Large intestine (tissue), 3 donors: ENCODE results near the gene COX7A2. TPM values are rescaled to one million over a fixed set of nuclear protein-coding genes. Genes with fewer than 3 reads are reported as not detected.

Experiments used
- DNase-seq, 2 donors: peaks; one replicate each; pipeline versions ENCODE4 v3.0.0 to v3.0.0-alpha.2; 2013
- H3K27ac ChIP-seq: one replicate; pipeline ENCODE4 v1.5.1; 2013; ENCODE audit warnings: low read length
- H3K27me3 ChIP-seq: 2 replicates; pipeline ENCODE4 v1.6.1; 2013; ENCODE audit warnings: low read length; ENCODE audit not compliant: control insufficient read depth, insufficient read depth
- H3K36me3 ChIP-seq: 2 replicates; pipeline ENCODE4 v1.6.1; 2013; ENCODE audit warnings: low read length; ENCODE audit not compliant: control insufficient read depth, insufficient read depth
- H3K4me1 ChIP-seq: one replicate; pipeline ENCODE4 v1.6.1; 2013; ENCODE audit warnings: low read length; ENCODE audit not compliant: control insufficient read depth, insufficient read depth
- H3K4me3 ChIP-seq: one replicate; pipeline ENCODE4 v1.5.1; 2013; ENCODE audit warnings: low read length
- H3K9me3 ChIP-seq: one replicate; pipeline ENCODE4 v1.6.1; 2013; ENCODE audit warnings: mild to moderate bottlenecking, low read depth, low read length, moderate library complexity; ENCODE audit not compliant: control insufficient read depth
- WGBS: methylation state at CpG from one replicate; pipeline ENCODE4 v1.1.5; 2013; ENCODE audit warnings: low lambda C conversion rate; ENCODE audit not compliant: insufficient coverage; 5-methylcytosine and 5-hydroxymethylcytosine counted together
- polyA plus RNA-seq: library from polyadenylated mRNA; unstranded; fragments of 120-200 nt; gene quantifications from one replicate; pipeline ENCODE4 v1.2.1, GENCODE V29; 2013

Gene COX7A2
- polyA plus RNA-seq, 1 donor, result 241 TPM

DNA sequence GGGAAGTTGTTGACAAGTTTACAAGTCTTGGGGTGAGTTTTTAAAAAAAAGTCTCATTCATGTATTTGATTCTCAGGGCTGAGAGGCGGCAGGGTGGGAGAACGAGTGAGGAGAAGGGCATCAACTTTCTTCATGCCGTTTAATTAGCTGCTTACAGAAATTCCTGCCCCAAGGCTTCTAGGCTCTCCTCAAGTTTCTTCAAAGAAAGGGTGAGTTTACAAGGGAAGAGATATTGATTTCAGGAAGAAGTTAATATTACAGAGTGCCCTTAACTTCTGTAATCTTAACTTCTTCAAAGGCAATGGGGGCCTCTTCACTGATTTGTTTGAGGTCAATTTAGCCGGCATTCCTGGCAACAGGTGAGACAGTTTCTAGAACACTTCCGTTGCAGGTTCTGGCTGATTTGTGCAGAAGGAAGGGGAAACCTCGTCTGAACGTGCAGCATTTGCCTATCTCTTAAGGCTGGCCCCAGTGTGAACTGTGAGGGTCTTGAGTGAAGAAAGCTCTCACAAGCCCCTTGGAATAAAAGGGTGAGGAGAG is 34.3 kb downstream of the COX7A2 start:
- WGBS, result no CpG with 5 or more reads among the region's 7 CpGs
- peaks cover 7% of the 10 kb centered on the region for H3K9me3 ChIP-seq
- no peak overlapping the region for H3K4me3 ChIP-seq
- no peaks in the 10 kb centered on the region for H3K36me3 ChIP-seq
- DNase-seq, result no peak
- peaks cover 38% of the 10 kb centered on the region for H3K4me1 ChIP-seq
- H3K27ac ChIP-seq, result no peak overlapping the region
- H3K27me3 ChIP-seq, result peaks cover 46% of the 10 kb centered on the region

DNA sequence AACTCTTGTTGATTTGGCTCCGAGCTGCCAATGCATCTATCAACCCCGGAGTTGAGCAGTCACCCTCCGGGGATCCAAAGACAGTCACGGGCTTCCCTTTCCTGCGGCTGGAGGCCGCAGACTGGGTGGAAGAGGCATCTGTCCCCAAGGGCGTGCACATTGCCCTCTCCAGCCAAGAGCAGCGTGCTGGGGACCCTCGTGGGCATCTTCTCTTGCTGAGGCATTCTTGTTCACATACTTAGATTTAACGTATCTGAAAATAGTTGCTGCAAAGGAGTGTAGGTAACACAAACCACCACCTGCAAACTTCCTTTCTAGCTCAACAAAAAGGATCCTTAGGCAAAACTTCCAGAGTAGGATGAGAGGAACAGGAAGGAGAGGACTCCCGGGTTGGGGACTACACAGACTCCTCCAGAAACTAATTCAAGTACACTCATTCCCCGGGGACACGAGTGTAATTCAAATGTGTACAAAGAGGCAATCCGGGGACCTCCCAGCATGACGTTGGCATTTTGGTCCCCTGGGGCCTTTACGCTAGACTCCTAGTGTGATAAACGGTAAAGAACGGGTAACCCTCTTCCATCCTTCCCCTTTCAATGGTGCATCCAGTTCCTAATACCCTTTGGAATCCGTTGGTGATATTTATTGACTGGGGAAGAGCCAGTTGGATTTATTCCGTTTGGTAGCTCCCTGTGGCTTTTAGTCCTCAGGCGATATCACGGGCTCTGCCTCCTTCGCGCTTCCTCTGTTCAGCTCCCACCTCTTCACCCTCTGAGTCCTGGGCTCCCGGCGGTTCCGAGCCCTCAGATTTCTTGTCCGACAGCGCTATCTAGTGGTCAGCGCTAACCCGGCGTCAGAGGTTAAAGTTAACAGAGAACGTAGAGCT is 35.1 kb downstream of the COX7A2 start:
- Histone ChIP-seq H3K4me1 (peaks cover 38% of the 10 kb centered on the region), H3K27me3 (peaks cover 53% of the 10 kb centered on the region), H3K36me3 (no peaks in the 10 kb centered on the region), H3K27ac (peak overlapping the region; percentile 48), H3K9me3 (peaks cover 7% of the 10 kb centered on the region), H3K4me3 (no peak overlapping the region)
- DNase-seq, result peak; percentile 72 to 77
- 10% methylated on average over 2 of the region's 33 CpGs for WGBS

DNA sequence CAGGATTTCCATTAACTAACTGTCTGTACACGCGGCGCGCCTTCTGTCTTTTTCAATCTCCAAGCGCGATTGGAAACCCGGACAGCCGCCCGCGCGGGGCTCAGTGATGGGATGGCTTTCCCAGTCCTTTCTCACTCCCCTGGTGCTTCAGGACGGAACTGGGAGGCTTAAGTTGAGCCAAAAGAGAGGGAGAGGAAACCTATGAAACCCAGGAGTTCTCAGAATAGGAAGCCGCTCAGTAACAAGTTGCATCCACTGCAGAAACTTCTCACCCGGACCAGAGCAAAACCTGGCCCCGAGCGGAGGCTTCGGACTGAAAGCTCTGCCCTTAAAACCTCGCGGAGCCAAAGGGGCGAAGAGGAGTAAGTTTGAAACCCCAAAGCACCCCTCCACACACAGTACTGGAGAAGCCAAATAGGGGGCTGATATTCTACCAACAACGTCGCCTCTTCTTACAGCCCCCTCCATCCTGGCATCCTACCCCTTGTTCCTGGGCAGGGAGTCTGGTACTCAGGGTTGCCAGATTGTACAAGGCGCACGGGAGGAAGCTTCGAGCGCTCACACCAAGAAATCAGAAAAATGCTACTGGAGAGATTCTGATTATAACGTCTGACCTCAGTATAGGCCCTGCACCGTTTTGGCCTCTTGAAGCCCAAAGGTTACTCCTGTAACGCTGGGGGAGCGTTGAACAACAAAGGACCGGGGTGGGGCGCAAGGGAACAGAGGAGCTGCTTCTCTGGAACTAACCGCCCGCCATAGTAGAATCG is 36.8 kb downstream of the COX7A2 start:
- peak overlapping the region; percentile 81 for H3K27ac ChIP-seq
- no CpG with 5 or more reads among the region's 35 CpGs for WGBS
- H3K4me1 ChIP-seq, result peaks cover 29% of the 10 kb centered on the region
- peak overlapping the region; percentile 58 for H3K4me3 ChIP-seq
- peaks cover 65% of the 10 kb centered on the region for H3K27me3 ChIP-seq
- peaks cover 7% of the 10 kb centered on the region for H3K9me3 ChIP-seq
- no peaks in the 10 kb centered on the region for H3K36me3 ChIP-seq
- DNase-seq, result no peak

DNA sequence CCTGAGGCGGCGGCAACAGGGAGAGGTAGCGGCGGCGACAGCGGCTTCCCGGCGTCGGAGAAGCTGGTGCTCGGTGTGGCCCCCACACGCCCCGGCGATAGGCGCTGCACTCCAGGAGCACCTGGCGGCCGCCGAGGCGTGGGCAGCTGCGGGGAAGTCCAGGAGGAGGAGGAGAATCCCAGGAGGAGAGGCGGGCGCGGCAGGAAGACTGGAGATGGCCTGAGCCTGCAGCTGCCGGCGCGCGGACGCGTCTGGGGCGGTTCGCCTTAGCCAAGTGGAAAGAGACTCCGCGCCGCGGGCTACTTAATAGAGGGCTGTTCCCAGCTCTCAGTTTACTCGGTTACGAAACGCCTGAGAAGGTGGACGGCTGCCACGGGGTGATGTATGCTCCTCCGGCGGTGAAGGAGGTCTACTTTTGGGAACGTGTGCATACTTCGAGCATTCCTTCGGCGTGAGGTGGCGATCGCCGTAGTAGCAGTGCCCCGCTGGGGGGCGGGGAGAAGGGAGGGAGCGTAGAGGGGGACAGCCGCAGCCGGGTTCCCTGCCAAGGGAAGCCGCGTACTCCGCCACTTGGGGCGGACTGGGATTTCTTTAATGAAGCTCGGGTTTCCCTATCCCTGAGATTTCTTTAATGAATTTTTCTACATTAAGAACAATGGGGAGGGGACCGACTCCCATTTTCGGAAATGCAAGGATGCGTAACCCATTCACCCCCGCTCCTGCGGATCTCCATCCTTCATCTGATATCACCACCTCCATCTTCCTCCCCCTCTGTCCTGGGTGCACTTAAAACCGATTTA is 37.6 kb downstream of the COX7A2 start, which contains the start of gene COL12A1:
TSS of gene COL12A1 (minus strand) at position 278 of the 800 bp plus-strand sequence. CDS start 3,261 bp downstream, outside the sequence.
- H3K36me3 ChIP-seq, result no peaks in the 10 kb centered on the region
- H3K4me3 ChIP-seq, result peak within 1 kb of the TSS; percentile 58
- H3K27me3 ChIP-seq, result peaks cover 69% of the 10 kb centered on the region
- H3K27ac ChIP-seq, result peak within 1 kb of the TSS; percentile 81
- H3K9me3 ChIP-seq, result peaks cover 7% of the 10 kb centered on the region
- no CpG with 5 or more reads among the region's 64 CpGs for WGBS
- DNase-seq, result peak; percentile 61 to 78
- H3K4me1 ChIP-seq, result peaks cover 26% of the 10 kb centered on the region

DNA sequence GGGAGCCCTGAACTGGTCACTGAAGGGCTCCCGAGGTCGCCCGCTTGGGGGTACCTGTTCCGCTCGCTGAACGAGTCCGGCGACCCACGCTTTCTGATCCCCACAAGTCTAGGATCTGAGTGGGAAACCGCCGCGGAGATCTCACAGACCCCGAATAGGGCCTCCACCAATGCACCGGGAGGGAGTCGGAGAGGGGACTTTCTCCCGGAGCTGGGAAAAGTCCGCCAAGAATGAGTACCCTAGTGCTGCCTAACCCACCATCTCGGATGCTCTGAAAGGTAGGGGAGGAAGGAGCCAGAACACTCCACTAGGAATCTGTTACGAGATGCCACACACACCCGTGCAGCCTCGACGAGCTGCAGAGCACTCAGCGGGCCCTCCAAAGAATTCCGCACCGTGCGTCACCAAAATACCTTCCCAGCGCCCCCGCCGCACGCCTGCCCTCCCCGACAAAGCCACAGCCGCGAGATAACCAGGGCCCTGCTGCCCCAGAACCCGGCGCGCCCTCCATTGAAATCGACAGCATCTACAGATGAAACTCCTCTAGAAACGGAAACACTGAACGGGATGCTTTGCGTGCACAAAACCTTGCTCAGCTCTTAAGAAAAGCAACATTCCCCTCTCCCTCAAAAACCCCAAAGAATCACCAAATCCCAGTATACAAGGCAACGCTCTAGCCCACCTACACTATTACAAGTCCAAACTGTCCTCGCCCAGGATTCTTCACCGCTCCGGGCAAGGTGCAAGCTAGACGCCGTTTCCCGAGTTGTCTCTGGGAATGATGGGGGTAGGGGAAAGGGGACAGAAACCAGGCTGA is 38.4 kb downstream of the COX7A2 start:
- Histone ChIP-seq H3K4me1 (peaks cover 26% of the 10 kb centered on the region), H3K27me3 (peaks cover 69% of the 10 kb centered on the region), H3K36me3 (no peaks in the 10 kb centered on the region), H3K27ac (peak overlapping the region; percentile 81), H3K9me3 (peaks cover 7% of the 10 kb centered on the region), H3K4me3 (peak overlapping the region; percentile 58)
- DNase-seq, result peak in 1 of 2 donors; percentile 37
- WGBS, result 0% methylated on average over 1 of the region's 47 CpGs

DNA sequence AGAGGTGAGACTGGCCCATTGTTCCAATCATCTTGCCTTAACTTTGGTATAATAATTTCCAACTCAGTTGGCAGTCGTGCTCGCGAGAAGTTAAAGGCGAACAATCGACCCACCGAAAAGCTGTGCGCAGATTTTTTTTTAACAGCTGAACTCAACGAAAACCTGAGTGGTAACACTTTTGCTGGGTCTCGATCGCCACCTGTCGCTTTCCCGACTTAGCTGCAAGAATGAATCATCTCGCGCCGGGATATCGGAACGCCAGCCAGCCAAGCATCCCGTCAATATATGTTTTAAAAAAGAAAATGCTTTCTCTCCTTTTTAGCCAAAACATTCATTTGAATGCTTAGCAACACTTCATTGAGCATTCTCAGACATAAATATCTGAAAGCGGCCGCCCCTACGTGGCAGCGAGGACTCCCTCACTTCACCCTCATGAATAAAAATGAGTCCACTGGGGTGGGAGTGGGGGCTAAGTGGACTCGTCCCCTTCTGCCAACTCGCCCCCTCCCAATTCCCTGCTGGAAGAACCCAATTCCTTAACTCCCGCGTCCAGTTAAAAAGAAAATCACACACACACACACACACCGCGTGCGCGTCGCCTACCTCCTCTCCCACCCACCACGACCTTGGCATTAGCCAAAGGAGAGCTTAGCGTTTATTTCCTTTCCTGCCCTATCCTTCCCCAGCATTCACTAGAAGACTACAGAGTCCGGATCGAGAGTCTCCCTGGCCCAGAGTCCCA is 39.2 kb downstream of the COX7A2 start:
- no peaks in the 10 kb centered on the region for H3K36me3 ChIP-seq
- 0% methylated on average over 1 of the region's 35 CpGs for WGBS
- peak overlapping the region; percentile 58 for H3K4me3 ChIP-seq
- peak; percentile 65 to 66 for DNase-seq
- peak overlapping the region; percentile 81 for H3K27ac ChIP-seq
- peaks cover 26% of the 10 kb centered on the region for H3K4me1 ChIP-seq
- peaks cover 7% of the 10 kb centered on the region for H3K9me3 ChIP-seq
- H3K27me3 ChIP-seq, result peaks cover 69% of the 10 kb centered on the region

DNA sequence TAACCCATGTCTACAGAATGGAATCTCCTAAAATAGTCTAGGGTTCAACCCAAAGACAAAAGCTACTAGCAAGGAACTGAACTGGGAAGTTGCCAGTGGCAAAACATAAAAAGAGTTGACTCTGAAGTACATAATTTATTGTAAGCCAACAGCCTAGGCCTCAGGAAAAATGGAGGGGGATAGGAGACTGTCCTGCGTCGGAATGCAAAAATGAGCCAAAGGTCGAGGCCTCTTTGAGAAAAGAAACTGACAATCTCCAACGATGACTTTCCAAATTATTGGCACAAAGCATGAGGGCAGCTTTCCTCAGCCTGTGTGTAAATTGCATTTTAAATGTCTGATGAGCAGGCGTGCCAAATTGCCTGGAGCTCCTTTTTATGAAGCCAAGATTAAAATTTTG is 39.9 kb downstream of the COX7A2 start:
- H3K4me3 ChIP-seq, result peak overlapping the region; percentile 16
- DNase-seq, result no peak
- H3K4me1 ChIP-seq, result peaks cover 24% of the 10 kb centered on the region
- peak overlapping the region; percentile 47 for H3K27ac ChIP-seq
- peaks cover 7% of the 10 kb centered on the region for H3K9me3 ChIP-seq
- WGBS, result no CpG with 5 or more reads among the region's 5 CpGs
- peaks cover 68% of the 10 kb centered on the region for H3K27me3 ChIP-seq
- H3K36me3 ChIP-seq, result no peaks in the 10 kb centered on the region

DNA sequence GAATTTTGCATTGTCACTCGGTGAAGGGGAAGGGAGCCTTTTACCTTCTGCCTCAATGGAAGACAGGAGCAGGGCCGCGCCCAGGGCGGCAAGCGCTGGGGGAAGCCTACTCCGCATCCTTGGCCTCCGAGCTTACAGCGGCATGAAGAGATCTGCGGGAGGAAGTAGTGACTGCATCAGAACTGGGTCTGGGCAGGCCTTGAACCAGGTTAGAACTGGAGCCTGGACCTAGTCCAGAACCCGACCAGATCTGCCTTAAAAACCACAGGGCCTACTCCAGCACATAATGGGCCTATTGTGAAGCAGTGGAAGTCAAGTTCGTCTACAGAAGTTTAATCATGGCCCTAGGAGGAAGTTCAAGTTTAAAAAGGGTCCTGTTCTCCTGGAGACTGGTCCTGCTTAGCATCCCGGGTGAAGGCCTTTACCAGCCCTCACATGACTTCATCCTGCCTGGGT is 40.9 kb downstream of the COX7A2 start:
- Histone ChIP-seq H3K36me3 (no peaks in the 10 kb centered on the region), H3K9me3 (peaks cover 4% of the 10 kb centered on the region), H3K4me3 (peak overlapping the region; percentile 30), H3K4me1 (peaks cover 17% of the 10 kb centered on the region), H3K27me3 (peaks cover 58% of the 10 kb centered on the region), H3K27ac (no peak overlapping the region)
- DNase-seq, result peak in 1 of 2 donors; percentile 10
- WGBS, result 14% methylated on average over 1 of the region's 12 CpGs
